Mesothelial cell of epicardium (in vitro differentiated cells): Measurements from ENCODE around the gene ADGRV1. TPM values are rescaled to one million over a fixed set of nuclear protein-coding genes. Genes with fewer than 3 reads are reported as not detected.

ENCODE experiments used
- DNase-seq, 2 experiments: peaks; one replicate each; pipeline ENCODE4 v3.0.0; 2021; ENCODE audit warnings: low spot score in 2 of 2; ENCODE audit not compliant: unreplicated experiment in 2 of 2
- H3K27ac Mint-ChIP-seq: 2 replicates; pipeline ENCODE4 v1.8.0; 2021; ENCODE audit warnings: mixed read lengths
- H3K27me3 Mint-ChIP-seq: 2 replicates; pipeline ENCODE4 v1.8.0; 2021; ENCODE audit warnings: low read depth, mixed read lengths
- H3K36me3 Mint-ChIP-seq: 2 replicates; pipeline ENCODE4 v1.8.0; 2021; ENCODE audit warnings: mixed read lengths
- H3K4me1 Mint-ChIP-seq: 2 replicates; pipeline ENCODE4 v1.8.0; 2021; ENCODE audit warnings: mixed read lengths
- H3K4me3 Mint-ChIP-seq: 2 replicates; pipeline ENCODE4 v1.8.0; 2021; ENCODE audit warnings: mild to moderate bottlenecking, moderate library complexity, mixed read lengths
- H3K9me3 Mint-ChIP-seq: 2 replicates; pipeline ENCODE4 v1.8.0; 2021; ENCODE audit warnings: mixed read lengths
- CTCF ChIP-seq: fragments of 200-600 bp; sonication (generic); IDR thresholded peaks from one replicate; pipeline ENCODE4 v1.5.0; 2021; ENCODE audit warnings: antibody characterized with exemption; ENCODE audit not compliant: unreplicated experiment
- total RNA-seq: library from RNA; stranded (reverse); gene quantifications from 3 replicates; pipeline ENCODE4 v1.2.1, GENCODE V29; 2021

Gene ADGRV1
- total RNA-seq, 1 donor from 2014 or later = 25.4 TPM

- H3K27me3 Mint-ChIP-seq = no peaks in the 10 kb centered on the region
- H3K9me3 Mint-ChIP-seq = peaks cover 4% of the 10 kb centered on the region
- H3K4me3 Mint-ChIP-seq = no peak overlapping the region
- DNase-seq = no peak
- peak overlapping the region; percentile 13 for H3K27ac Mint-ChIP-seq
- peaks cover 35% of the 10 kb centered on the region for H3K4me1 Mint-ChIP-seq
- H3K36me3 Mint-ChIP-seq = no peaks in the 10 kb centered on the region
- TF ChIP-seq CTCF = no peak
Measured at GRCh38 chr5:91125916-91126315, 567.3 kb downstream of the ADGRV1 start.

GRCh38 chr5:91126448-91126847 lies 567.9 kb downstream of the ADGRV1 start:
- H3K27ac Mint-ChIP-seq = peak overlapping the region; percentile 13
- H3K4me1 Mint-ChIP-seq = peaks cover 35% of the 10 kb centered on the region
- peaks cover 4% of the 10 kb centered on the region for H3K9me3 Mint-ChIP-seq
- H3K4me3 Mint-ChIP-seq = no peak overlapping the region
- no peak for TF ChIP-seq CTCF
- DNase-seq = no peak
- no peaks in the 10 kb centered on the region for H3K36me3 Mint-ChIP-seq
- H3K27me3 Mint-ChIP-seq = no peaks in the 10 kb centered on the region

- H3K27ac Mint-ChIP-seq = no peak overlapping the region
- peaks cover 7% of the 10 kb centered on the region for H3K9me3 Mint-ChIP-seq
- H3K4me3 Mint-ChIP-seq = no peak overlapping the region
- DNase-seq = no peak
- H3K27me3 Mint-ChIP-seq = no peaks in the 10 kb centered on the region
- TF ChIP-seq CTCF = no peak
- H3K4me1 Mint-ChIP-seq = peaks cover 35% of the 10 kb centered on the region
- H3K36me3 Mint-ChIP-seq = no peaks in the 10 kb centered on the region
Measured at GRCh38 chr5:91126888-91127287, 568.3 kb downstream of the ADGRV1 start.

GRCh38 chr5:91127456-91128081 lies 569.0 kb downstream of the ADGRV1 start:
- no peak for DNase-seq
- Mint-ChIP-seq H3K4me1 (peaks cover 35% of the 10 kb centered on the region), H3K4me3 (no peak overlapping the region), H3K36me3 (no peaks in the 10 kb centered on the region), H3K27ac (no peak overlapping the region), H3K9me3 (peaks cover 11% of the 10 kb centered on the region), H3K27me3 (no peaks in the 10 kb centered on the region)
- no peak for TF ChIP-seq CTCF

DNA sequence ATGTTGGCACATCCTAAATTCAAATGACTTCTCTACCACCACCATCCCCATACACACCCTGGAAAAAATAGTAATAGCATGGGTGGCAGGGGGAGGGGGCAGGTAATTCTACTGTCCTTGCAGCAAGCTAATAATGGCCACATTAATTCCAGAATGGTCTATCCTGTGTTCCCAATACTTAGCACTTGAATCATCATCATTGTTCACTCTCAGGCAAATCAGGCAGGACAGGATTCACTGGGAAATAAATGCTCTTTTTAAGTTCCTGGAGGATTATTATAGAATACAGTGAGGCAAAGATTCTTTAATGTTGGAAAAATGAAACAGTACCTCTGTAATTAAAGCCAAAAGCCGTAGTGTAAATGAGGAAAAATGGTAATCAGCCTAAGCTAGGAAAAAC lies 570.0 kb downstream of the ADGRV1 start:
- no peaks in the 10 kb centered on the region for H3K27me3 Mint-ChIP-seq
- no peak for DNase-seq
- no peak overlapping the region for H3K4me3 Mint-ChIP-seq
- peaks cover 12% of the 10 kb centered on the region for H3K9me3 Mint-ChIP-seq
- no peak for TF ChIP-seq CTCF
- H3K27ac Mint-ChIP-seq = no peak overlapping the region
- peaks cover 35% of the 10 kb centered on the region for H3K4me1 Mint-ChIP-seq
- no peaks in the 10 kb centered on the region for H3K36me3 Mint-ChIP-seq

DNA sequence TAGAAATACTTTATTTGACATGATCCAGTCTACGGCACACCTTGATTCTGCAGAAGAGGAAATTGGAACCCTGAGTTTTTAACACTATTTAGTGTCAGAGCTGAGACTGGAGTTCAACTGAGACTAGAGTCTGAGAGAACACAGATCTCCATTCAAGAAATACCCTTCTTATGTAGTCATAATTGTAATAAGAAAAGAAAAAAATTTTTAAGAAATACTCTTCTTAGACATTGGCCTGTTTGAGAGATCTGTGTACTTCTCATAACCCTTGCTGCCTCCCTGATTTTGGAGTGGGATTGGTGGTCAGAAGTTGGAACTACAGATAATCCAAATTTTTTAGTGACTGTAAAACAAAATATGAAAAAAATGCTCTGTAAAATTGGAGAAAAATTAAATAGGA lies 571.2 kb downstream of the ADGRV1 start:
- H3K27ac Mint-ChIP-seq = no peak overlapping the region
- H3K9me3 Mint-ChIP-seq = peaks cover 12% of the 10 kb centered on the region
- H3K36me3 Mint-ChIP-seq = no peaks in the 10 kb centered on the region
- DNase-seq = no peak
- no peaks in the 10 kb centered on the region for H3K27me3 Mint-ChIP-seq
- peaks cover 35% of the 10 kb centered on the region for H3K4me1 Mint-ChIP-seq
- TF ChIP-seq CTCF = no peak
- H3K4me3 Mint-ChIP-seq = no peak overlapping the region
